Stimulated activated CD8-positive, alpha-beta memory T cell treated with anti-CD3 and anti-CD28 coated beads, Interleukin-2, amount 100 ng/mL, for 1 hour (primary cell): ENCODE data around the gene TMSB15A.
"Not testable (repeated sequence)": the region's sequence is repeated elsewhere in the genome, so short reads cannot be mapped to it uniquely, and the experiment has no call there.

Experiments used
- DNase-seq, 2 donors: peaks; one replicate each; pipeline ENCODE4 v3.0.0-alpha.2; 2020; ENCODE audit warnings: low read depth in 2 of 2

The TMSB15A gene

GRCh38 chrX:102515975-102516941 is at the start of gene TMSB15A:
TMSB15A (minus strand) TSS chrX:102516739.
- peak; percentile 8 to 19 for DNase-seq

GRCh38 chrX:102560423-102561068 is 44.0 kb upstream of the TMSB15A start:
- DNase-seq, result no peak

- DNase-seq, result no peak
These were observed 42.1 kb upstream of the TMSB15A start for GRCh38 chrX:102558607-102559006.

- DNase-seq, result no peak
These were observed 31.7 kb upstream of the TMSB15A start for GRCh38 chrX:102548231-102548630.

GRCh38 chrX:102546828-102547493 is 30.4 kb upstream of the TMSB15A start:
- DNase-seq, result no peak

- not testable (repeated sequence) for DNase-seq
These were observed 29.6 kb upstream of the TMSB15A start for GRCh38 chrX:102546175-102546574.

- no peak for DNase-seq
These were observed 19.4 kb upstream of the TMSB15A start for GRCh38 chrX:102535958-102536357.

- no peak for DNase-seq
These were observed 787 bp upstream of the TMSB15A start for GRCh38 chrX:102517326-102517725.

- DNase-seq, result no peak
These were observed 2.0 kb downstream of the TMSB15A start for GRCh38 chrX:102514536-102514935.

GRCh38 chrX:102498732-102499131 is 17.8 kb downstream of the TMSB15A start:
- no peak for DNase-seq

- no peak for DNase-seq
These were observed 24.8 kb downstream of the TMSB15A start for GRCh38 chrX:102491766-102492165.

GRCh38 chrX:102478765-102479164 is 37.8 kb downstream of the TMSB15A start:
- not testable (repeated sequence) for DNase-seq

- DNase-seq, result not testable (repeated sequence)
These were observed 44.7 kb downstream of the TMSB15A start, which contains the start of gene TCP11X2 for GRCh38 chrX:102471762-102472220. TCP11X2 (minus strand) TSS chrX:102471812.

- DNase-seq, result not testable (repeated sequence)
These were observed 46.3 kb downstream of the TMSB15A start for GRCh38 chrX:102470215-102470614.
